HEK293 (cell line): ENCODE data around the gene ITGB2.

Experiments used
- CTCF ChIA-PET: fragments of 350-600 bp; formaldehyde crosslinking; extraction: SDS; loops from one replicate; lab custom pipeline; 2021; ENCODE audit warnings: antibody characterized with exemption; lab: Yijun Ruan, JAX
- POLR2A ChIA-PET: fragments of 300-600 bp; formaldehyde crosslinking; extraction: SDS; loops from one replicate; lab custom pipeline; 2020; ENCODE audit warnings: antibody characterized with exemption, inconsistent platforms; lab: Yijun Ruan, JAX
- H3K27ac ChIP-seq: fragments of 200-500 bp; sonication (Bioruptor generic); 2 replicates; pipeline ENCODE4 v1.5.1; 2014; ENCODE audit warnings: low read depth, low read length, control low read depth, inconsistent platforms; ENCODE audit errors: extremely low read depth
- H3K36me3 ChIP-seq, 2 experiments: fragments of 200-500 bp in 1 of 2; sonication (Bioruptor generic) in 1 of 2; 1 replicate in 1 of 2; 2 replicates in 1 of 2; pipeline ENCODE4 v1.5.1; 2014 to 2017; ENCODE audit warnings: inconsistent platforms in 2 of 2, low read length in 2 of 2; ENCODE audit not compliant: control insufficient read depth in 2 of 2, insufficient read depth in 1 of 2
- H3K4me1 ChIP-seq: fragments of 200-500 bp; sonication (Bioruptor generic); 2 replicates; pipeline ENCODE4 v1.5.1; 2014; ENCODE audit warnings: mild to moderate bottlenecking, low read length, inconsistent platforms; ENCODE audit not compliant: control insufficient read depth, insufficient read depth
- H3K4me3 ChIP-seq: 2 replicates; pipeline ENCODE4 v1.5.1; 2011; ENCODE audit warnings: low read depth, mild to moderate bottlenecking, control low read depth, low read length, moderate library complexity
- H3K9me3 ChIP-seq: fragments of 200-500 bp; sonication (Bioruptor generic); 2 replicates; pipeline ENCODE4 v1.5.1; 2014; ENCODE audit warnings: low read depth, low read length, inconsistent platforms; ENCODE audit not compliant: control insufficient read depth, insufficient read depth
- EGR2 ChIP-seq: fragments of 450-650 bp; formaldehyde crosslinking; IDR thresholded peaks from 2 replicates; pipeline ENCODE4 v1.5.1; 2016; ENCODE audit warnings: low read depth, missing biosample characterization, missing genetic modification characterization
- GFI1B ChIP-seq: fragments of 450-650 bp; formaldehyde crosslinking; IDR thresholded peaks from 2 replicates; pipeline ENCODE4 v1.5.1; 2016; ENCODE audit warnings: missing biosample characterization, missing genetic modification characterization
- GLIS1 ChIP-seq: fragments of 450-650 bp; formaldehyde crosslinking; IDR thresholded peaks from 2 replicates; pipeline ENCODE4 v1.5.1; 2016; ENCODE audit warnings: missing biosample characterization, missing genetic modification characterization
- GLIS2 ChIP-seq: fragments of 450-650 bp; formaldehyde crosslinking; IDR thresholded peaks from 2 replicates; pipeline ENCODE4 v1.5.1; 2016; ENCODE audit warnings: missing biosample characterization, missing genetic modification characterization
- KLF17 ChIP-seq: fragments of 450-650 bp; formaldehyde crosslinking; IDR thresholded peaks from 2 replicates; pipeline ENCODE4 v1.5.1; 2016; ENCODE audit warnings: missing biosample characterization, missing genetic modification characterization
- KLF7 ChIP-seq: fragments of 450-650 bp; formaldehyde crosslinking; IDR thresholded peaks from 2 replicates; pipeline ENCODE4 v1.5.1; 2016; ENCODE audit warnings: missing biosample characterization, missing genetic modification characterization, borderline replicate concordance
- REPIN1 ChIP-seq: fragments of 450-650 bp; formaldehyde crosslinking; IDR thresholded peaks from 2 replicates; pipeline ENCODE4 v1.5.1; 2017; ENCODE audit warnings: missing biosample characterization, missing genetic modification characterization, low read depth
- SP2 ChIP-seq: fragments of 450-650 bp; formaldehyde crosslinking; IDR thresholded peaks from 2 replicates; pipeline ENCODE4 v1.5.1; 2016; ENCODE audit warnings: missing biosample characterization, missing genetic modification characterization
- SP7 ChIP-seq: fragments of 450-650 bp; formaldehyde crosslinking; IDR thresholded peaks from 2 replicates; pipeline ENCODE4 v1.5.1; 2016; ENCODE audit warnings: missing biosample characterization, missing genetic modification characterization
- ZBTB20 ChIP-seq: fragments of 450-650 bp; formaldehyde crosslinking; IDR thresholded peaks from 2 replicates; pipeline ENCODE4 v1.5.1; 2016; ENCODE audit warnings: missing biosample characterization, missing genetic modification characterization
- ZFHX2 ChIP-seq: fragments of 450-650 bp; formaldehyde crosslinking; conservative IDR thresholded peaks from 2 replicates; pipeline ENCODE4 v1.5.1; 2016; ENCODE audit warnings: missing biosample characterization, missing genetic modification characterization
- ZIC2 ChIP-seq: fragments of 450-650 bp; formaldehyde crosslinking; IDR thresholded peaks from 2 replicates; pipeline ENCODE4 v1.5.1; 2016; ENCODE audit warnings: missing biosample characterization, missing genetic modification characterization
- ZNF155 ChIP-seq: fragments of 450-650 bp; formaldehyde crosslinking; IDR thresholded peaks from 2 replicates; pipeline ENCODE4 v1.5.1; 2016; ENCODE audit warnings: missing biosample characterization, missing genetic modification characterization
- ZNF184 ChIP-seq: fragments of 450-650 bp; IDR thresholded peaks from 2 replicates; pipeline ENCODE4 v1.5.1; 2018; ENCODE audit warnings: missing biosample characterization, mild to moderate bottlenecking, missing genetic modification characterization
- ZNF266 ChIP-seq: fragments of 450-650 bp; formaldehyde crosslinking; IDR thresholded peaks from 2 replicates; pipeline ENCODE4 v1.5.1; 2016; ENCODE audit warnings: missing biosample characterization, missing genetic modification characterization, low read depth
- ZNF571 ChIP-seq: fragments of 450-650 bp; formaldehyde crosslinking; IDR thresholded peaks from 2 replicates; pipeline ENCODE4 v1.5.0; 2017; ENCODE audit warnings: missing biosample characterization, missing genetic modification characterization
- ZNF639 ChIP-seq: fragments of 450-650 bp; formaldehyde crosslinking; IDR thresholded peaks from 2 replicates; pipeline ENCODE4 v1.5.1; 2016; ENCODE audit warnings: missing biosample characterization, missing genetic modification characterization
- ZNF76 ChIP-seq: fragments of 450-650 bp; formaldehyde crosslinking; IDR thresholded peaks from 2 replicates; pipeline ENCODE4; 2016; ENCODE audit warnings: low read depth, missing biosample characterization, missing genetic modification characterization, borderline replicate concordance
- TF ChIP-seq, protein P1 (sequence below): fragments of 450-650 bp; formaldehyde crosslinking; IDR thresholded peaks from 2 replicates; pipeline ENCODE4 v1.5.1; 2016; ENCODE audit warnings: missing biosample characterization, missing genetic modification characterization

Gene ITGB2

DNA sequence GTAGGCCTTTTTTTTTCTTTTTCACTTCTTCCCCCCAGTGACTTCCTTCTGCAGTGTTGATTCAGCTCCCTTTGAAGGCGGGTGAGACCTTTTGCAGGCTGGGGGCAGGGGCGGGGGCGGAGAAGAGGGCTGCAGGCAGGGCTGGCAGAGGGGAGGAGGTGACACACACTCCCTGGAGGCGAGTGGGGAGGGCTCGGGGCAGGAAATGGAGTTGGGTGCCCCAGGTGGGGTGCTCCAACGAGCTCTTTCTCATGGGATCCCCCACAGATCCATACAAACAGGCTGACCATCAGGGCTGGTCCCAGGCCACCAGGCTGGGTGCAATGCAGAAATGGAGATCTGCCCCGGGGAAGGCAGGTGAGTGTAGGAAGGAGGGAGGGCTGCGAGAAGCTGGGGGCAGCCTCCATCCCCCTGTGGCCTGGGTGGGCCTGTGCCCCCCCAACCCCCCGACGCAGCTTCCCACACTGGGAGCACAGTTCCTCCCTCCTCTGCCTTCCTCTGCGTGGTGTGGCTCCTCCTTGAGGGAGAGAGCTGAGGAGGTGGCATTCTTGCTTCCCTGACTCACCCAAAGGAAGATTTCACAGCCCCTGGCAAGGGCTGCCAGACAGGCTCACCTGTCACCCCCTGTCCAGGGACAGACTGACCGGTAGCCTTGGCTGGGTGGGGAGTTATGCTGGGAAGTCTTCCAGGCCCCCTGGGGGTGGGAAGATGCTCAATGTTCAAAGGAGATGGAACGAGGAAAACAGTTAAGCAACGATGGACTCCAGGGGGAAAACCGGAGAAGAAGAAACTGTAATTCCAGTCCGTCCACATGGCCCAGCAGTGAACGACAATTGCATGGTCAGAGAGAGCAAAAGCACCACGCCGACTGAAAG lies 7.1 kb upstream of the ITGB2 start (continued):
- TF ChIP-seq, protein P1, sequence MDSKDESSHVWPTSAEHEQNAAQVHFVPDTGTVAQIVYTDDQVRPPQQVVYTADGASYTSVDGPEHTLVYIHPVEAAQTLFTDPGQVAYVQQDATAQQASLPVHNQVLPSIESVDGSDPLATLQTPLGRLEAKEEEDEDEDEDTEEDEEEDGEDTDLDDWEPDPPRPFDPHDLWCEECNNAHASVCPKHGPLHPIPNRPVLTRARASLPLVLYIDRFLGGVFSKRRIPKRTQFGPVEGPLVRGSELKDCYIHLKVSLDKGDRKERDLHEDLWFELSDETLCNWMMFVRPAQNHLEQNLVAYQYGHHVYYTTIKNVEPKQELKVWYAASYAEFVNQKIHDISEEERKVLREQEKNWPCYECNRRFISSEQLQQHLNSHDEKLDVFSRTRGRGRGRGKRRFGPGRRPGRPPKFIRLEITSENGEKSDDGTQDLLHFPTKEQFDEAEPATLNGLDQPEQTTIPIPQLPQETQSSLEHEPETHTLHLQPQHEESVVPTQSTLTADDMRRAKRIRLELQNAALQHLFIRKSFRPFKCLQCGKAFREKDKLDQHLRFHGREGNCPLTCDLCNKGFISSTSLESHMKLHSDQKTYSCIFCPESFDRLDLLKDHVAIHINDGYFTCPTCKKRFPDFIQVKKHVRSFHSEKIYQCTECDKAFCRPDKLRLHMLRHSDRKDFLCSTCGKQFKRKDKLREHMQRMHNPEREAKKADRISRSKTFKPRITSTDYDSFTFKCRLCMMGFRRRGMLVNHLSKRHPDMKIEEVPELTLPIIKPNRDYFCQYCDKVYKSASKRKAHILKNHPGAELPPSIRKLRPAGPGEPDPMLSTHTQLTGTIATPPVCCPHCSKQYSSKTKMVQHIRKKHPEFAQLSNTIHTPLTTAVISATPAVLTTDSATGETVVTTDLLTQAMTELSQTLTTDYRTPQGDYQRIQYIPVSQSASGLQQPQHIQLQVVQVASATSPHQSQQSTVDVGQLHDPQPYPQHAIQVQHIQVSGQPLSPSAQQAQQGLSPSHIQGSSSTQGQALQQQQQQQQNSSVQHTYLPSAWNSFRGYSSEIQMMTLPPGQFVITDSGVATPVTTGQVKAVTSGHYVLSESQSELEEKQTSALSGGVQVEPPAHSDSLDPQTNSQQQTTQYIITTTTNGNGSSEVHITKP, result 0 out of 2 replicates have a peak, but pooled peaks have one; percentile 50
- peak; percentile 98 for TF ChIP-seq ZFHX2 (tag by site-specific recombination)
- peak; percentile 41; the same call in 1 of the 2 replicates for TF ChIP-seq SP2 (tag by site-specific recombination)
- peak; percentile 44 for TF ChIP-seq GLIS2 (tag by site-specific recombination)
- peak; percentile 55; the same call in 1 of the 2 replicates for TF ChIP-seq SP7 (tag by site-specific recombination)
- TF ChIP-seq KLF17 (tag by site-specific recombination), result 0 out of 2 replicates have a peak, but pooled peaks have one; percentile 64
- TF ChIP-seq, all 188 proteins: peak for 12

GRCh38 chr21:44927259-44927586 lies 6.5 kb upstream of the ITGB2 start:
- TF ChIP-seq ZIC2 (tag by site-specific recombination) (0 out of 2 replicates have a peak, but pooled peaks have one; percentile 18), ZNF76 (tag by site-specific recombination) (no peak), ZNF184 (tag by site-specific recombination) (no peak), KLF7 (tag by site-specific recombination) (no peak), GLIS1 (tag by site-specific recombination) (peak; percentile 93; the same call in 1 of the 2 replicates), ZNF266 (tag by site-specific recombination) (no peak), REPIN1 (tag by site-specific recombination) (no peak), ZNF571 (tag by site-specific recombination) (no peak), ZNF639 (no peak), ZNF155 (tag by site-specific recombination) (no peak), ZBTB20 (tag by site-specific recombination) (0 out of 2 replicates have a peak, but pooled peaks have one; percentile 32), GFI1B (tag by site-specific recombination) (no peak), EGR2 (tag by site-specific recombination) (no peak)
- H3K9me3 ChIP-seq, result no peaks in the 10 kb centered on the region
- ChIA-PET POLR2A (interaction anchor here (0.7 to 1.6 kb wide), 4 partner anchors 11 to 123 kb away, joined by 3 to 8 read pairs (median 6); partner anchors contain the start of gene PTTG1IP), CTCF (interaction anchor here (0.5 to 1.7 kb wide), 7 partner anchors 8 to 426 kb away, joined by 3 to 10 read pairs (median 4); no protein-coding TSS in a partner anchor)
- 0 out of 2 replicates have a peak, but pooled peaks cover 3% of the 10 kb centered on the region for H3K4me1 ChIP-seq
- H3K4me3 ChIP-seq, result no peak overlapping the region
- H3K36me3 ChIP-seq, result no peaks in the 10 kb centered on the region
- H3K27ac ChIP-seq, result no peak overlapping the region
